ENCODE results near the gene AKAP4.

The AKAP4 gene

DNA sequence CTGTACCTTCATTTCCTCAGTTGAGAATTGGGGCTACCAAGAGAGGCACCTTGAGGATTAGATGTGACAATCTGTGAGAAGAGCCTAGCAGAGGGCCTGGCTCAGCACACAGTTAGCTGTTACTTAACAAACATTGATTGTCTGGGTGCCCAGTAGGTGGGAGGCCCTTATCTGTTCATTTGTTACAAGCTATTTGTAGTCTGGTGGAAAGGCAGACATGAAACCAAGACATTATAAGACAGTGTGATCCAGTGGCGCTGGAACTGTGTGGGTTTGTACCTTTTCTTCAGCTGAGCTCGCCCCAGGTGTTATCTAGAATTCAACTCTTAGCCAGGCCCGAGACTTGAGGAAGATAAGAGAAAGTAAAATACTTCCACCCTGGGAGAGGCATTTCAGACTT, 16.9 kb downstream of the AKAP4 start:
- no peak overlapping the region for H3K27ac ChIP-seq
- no peak for TF ChIP-seq ZFX (IDR thresholded peaks at IDR 0.05; ENCODE audit: borderline replicate concordance)
- TF ChIP-seq, protein P1, sequence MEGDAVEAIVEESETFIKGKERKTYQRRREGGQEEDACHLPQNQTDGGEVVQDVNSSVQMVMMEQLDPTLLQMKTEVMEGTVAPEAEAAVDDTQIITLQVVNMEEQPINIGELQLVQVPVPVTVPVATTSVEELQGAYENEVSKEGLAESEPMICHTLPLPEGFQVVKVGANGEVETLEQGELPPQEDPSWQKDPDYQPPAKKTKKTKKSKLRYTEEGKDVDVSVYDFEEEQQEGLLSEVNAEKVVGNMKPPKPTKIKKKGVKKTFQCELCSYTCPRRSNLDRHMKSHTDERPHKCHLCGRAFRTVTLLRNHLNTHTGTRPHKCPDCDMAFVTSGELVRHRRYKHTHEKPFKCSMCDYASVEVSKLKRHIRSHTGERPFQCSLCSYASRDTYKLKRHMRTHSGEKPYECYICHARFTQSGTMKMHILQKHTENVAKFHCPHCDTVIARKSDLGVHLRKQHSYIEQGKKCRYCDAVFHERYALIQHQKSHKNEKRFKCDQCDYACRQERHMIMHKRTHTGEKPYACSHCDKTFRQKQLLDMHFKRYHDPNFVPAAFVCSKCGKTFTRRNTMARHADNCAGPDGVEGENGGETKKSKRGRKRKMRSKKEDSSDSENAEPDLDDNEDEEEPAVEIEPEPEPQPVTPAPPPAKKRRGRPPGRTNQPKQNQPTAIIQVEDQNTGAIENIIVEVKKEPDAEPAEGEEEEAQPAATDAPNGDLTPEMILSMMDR (IDR thresholded peaks at IDR 0.05), result no peak

DNA sequence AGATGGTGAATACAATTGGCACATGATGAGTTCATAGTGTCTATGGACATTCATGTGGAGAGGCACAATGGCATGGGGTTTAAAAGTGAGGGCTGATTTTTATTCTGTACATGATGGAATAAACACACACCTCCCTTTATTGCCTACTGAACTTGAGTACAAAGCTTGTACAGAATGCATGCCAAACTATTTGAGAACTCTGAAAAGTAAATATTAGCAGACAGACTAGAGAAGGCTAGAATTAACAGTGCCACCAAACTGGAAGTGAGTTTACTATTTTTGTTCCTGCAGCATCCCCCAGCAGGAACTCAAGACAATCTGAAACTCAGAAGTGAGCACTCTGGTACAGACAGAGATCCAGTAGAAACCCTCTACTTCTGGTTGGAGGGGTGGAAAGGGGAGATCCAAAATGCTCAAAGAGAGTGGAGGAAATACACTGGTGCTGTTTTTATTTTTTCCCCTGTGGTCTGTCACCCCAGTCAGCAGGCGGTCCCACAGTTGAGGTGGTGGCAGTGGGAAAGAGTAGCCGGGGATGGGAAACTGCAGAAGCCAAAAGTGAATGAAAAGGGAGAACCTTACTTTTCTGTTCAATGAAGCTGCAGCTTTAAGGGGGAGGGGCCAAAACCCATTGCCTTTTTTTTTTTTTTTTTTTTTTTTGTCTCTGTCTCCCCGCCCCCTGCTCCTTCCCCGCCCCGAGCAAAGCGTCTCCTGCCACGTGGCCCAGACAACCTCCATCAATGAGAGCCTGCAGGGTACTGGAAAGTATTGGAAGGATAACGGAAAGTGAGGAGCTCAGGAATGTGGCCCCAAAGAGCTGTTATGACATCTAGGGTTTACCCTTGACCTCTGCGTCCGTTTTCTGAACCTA, 20.5 kb downstream of the AKAP4 start:
- no peak overlapping the region for H3K27ac ChIP-seq

DNA sequence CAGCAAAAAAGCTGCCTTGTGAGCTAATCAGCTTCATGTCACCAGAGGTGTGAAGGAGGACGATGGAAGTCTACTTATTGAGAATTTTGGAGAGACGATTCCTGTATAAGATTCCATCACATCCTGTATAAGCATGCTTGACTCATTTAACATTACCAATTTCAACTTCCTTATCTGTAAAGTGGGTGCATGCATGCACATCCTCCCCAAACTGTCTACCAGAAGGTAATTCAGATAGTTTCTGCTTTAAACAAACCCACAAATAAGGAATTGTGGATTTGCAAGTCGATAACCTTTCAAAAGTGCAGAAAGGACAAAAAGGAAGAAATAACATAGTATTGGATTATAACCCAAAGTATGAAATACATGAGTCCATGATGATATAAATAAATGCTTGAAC, 31.1 kb downstream of the AKAP4 start:
- no peak for TF ChIP-seq ZFX (IDR thresholded peaks at IDR 0.05; ENCODE audit: borderline replicate concordance)
- TF ChIP-seq, protein P1 (IDR thresholded peaks at IDR 0.05), result no peak
- H3K27ac ChIP-seq, result no peak overlapping the region

More for the DNA sequence above, 20.5 kb downstream of the AKAP4 start:
- no peak for TF ChIP-seq ZFX (IDR thresholded peaks at IDR 0.05; ENCODE audit: borderline replicate concordance)
- TF ChIP-seq, protein P1 (IDR thresholded peaks at IDR 0.05), result no peak

DNA sequence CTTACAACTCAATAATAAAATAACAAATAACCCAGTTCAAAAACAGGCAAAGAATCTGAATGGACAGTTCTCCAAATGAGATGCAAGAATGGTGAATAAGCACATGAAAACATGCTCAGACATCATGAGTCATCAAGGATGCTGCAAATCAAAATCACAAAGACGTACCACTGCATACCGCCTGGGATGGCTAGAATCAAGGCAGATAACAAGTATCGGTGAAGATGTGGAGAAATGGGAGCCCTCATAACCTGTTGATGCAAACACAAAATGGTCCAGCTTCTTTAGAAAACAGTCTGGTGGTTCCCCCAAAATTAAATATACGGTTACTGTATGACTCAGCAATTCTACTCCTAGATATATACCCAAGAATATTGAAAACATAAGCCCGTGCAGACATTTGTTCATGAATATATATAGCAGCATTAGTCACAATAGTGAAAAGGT, 32.5 kb downstream of the AKAP4 start:
- no peak overlapping the region for H3K27ac ChIP-seq
- TF ChIP-seq, protein P1 (IDR thresholded peaks at IDR 0.05), result no peak
- TF ChIP-seq ZFX (IDR thresholded peaks at IDR 0.05; ENCODE audit: borderline replicate concordance), result no peak

DNA sequence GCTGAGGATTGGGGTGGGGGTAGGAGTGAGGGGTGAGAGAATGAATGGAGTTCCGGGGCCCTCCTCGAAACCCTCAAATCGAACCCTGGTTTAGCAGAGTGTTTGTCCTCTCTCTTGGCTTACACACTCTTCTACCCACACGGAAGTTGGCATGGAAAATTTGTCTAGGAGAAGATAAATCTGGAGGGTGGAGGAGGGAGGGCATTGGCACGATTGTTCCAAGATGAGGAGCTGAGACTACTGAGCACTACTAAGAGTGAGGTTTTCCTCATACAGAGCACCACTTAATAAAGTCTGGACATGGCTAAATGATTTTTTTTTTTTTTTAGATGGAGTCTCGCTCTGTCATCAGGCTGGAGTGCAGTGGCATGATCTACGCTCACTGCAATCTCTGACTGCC, 33.4 kb downstream of the AKAP4 start:
- no peak overlapping the region for H3K27ac ChIP-seq
- TF ChIP-seq ZFX (IDR thresholded peaks at IDR 0.05; ENCODE audit: borderline replicate concordance), result no peak
- TF ChIP-seq, protein P1 (IDR thresholded peaks at IDR 0.05), result no peak

DNA sequence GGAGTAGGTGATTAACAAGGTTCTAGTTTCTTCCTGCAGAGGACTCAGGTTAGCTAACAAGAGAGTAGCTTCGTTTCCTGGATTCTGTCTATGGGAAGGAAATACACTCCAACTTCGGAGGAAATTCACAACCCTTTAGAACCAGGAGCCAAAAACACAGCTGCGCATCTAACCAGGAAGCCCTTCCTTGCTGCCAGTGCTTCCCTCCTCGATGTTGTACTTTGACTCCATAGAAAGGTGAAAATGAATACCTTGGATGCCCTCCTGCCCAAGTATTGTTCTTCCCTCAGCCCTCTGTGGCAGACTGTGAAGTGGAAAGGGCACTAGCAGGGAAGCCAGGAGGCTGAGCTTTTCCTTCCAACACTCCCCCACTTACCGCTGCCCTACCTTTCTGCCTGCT, 35.1 kb downstream of the AKAP4 start:
- TF ChIP-seq, protein P1 (IDR thresholded peaks at IDR 0.05), result no peak
- no peak for TF ChIP-seq ZFX (IDR thresholded peaks at IDR 0.05; ENCODE audit: borderline replicate concordance)
- H3K27ac ChIP-seq, result no peak overlapping the region

DNA sequence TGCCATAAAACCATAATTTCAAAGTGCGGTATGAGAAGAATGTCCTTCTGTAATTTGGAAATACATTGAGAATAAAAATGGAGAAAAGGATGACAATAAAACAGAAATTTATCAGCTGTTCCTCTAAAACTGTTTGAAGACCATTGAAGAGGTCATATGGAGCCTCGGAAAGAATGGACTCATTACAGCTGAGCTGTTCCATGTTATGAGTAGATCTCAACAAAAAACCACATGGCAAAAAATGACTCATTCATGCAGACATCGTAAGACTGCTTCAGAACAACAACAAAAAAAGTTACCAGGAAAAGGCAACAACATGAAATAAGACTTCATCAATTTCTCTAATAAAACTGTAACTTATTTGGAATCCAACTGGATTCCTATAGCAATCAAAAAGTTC, 39.7 kb downstream of the AKAP4 start:
- TF ChIP-seq, protein P1 (IDR thresholded peaks at IDR 0.05), result no peak
- TF ChIP-seq ZFX (IDR thresholded peaks at IDR 0.05; ENCODE audit: borderline replicate concordance), result no peak
- H3K27ac ChIP-seq, result no peak overlapping the region
